Inflammatory macrophage treated with lipopolysaccharide for 1 hour (primary cell): ENCODE results near the gene GGPS1.
A peak's percentile ranks its signal among the peaks of the same experiment; 100 is the strongest.
"Not testable (repeated sequence)": the region's sequence is repeated elsewhere in the genome, so short reads cannot be mapped to it uniquely, and the experiment has no call there.

Experiments used
- DNase-seq, 2 donors: peaks; one replicate each; pipeline ENCODE4 v3.0.0-alpha.2; 2020 to 2022

Gene GGPS1

GRCh38 chr1:235342471-235342870, 14.1 kb downstream of the GGPS1 start:
- DNase-seq: no peak

- no peak for DNase-seq
Observed at GRCh38 chr1:235343726-235344125, 15.4 kb downstream of the GGPS1 start.

DNA sequence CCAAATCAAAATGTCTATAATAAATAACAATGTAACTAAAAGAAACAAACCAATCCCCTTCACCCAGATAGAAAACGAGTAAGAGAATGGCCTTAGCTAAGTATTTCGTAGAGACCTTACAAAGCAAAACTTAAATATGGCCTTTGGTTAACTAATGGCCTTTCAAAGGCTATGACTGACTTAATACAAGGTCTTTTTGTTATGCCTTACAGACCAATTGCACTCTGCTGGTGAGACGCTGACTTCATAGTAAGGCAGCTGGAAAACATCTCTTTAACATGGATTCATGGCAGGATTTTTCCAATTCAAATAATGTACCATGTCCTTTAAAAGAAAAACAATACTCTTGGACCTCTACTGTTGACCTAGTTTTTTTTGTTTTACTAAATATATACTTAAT, 23.1 kb downstream of the GGPS1 start:
- no peak for DNase-seq

DNA sequence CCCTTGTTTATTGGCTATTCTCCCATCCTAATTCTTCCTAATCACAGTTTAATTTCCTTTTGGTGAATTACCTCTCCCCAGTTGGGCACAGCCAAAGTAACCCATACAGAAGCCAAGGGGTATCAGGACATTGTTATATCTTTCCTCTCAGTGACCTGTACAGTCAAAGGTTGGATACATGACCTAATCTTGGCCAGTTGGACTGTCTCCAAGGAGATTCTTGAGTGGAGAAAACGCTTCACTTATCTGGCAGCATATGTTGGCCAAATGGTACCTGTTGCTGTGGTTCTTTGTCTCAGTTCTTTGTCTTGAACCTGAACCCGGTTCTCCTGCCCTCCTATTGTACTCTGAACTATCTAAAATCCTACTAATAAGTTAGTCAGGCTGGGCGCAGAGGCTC, 23.5 kb downstream of the GGPS1 start:
- DNase-seq: no peak

DNA sequence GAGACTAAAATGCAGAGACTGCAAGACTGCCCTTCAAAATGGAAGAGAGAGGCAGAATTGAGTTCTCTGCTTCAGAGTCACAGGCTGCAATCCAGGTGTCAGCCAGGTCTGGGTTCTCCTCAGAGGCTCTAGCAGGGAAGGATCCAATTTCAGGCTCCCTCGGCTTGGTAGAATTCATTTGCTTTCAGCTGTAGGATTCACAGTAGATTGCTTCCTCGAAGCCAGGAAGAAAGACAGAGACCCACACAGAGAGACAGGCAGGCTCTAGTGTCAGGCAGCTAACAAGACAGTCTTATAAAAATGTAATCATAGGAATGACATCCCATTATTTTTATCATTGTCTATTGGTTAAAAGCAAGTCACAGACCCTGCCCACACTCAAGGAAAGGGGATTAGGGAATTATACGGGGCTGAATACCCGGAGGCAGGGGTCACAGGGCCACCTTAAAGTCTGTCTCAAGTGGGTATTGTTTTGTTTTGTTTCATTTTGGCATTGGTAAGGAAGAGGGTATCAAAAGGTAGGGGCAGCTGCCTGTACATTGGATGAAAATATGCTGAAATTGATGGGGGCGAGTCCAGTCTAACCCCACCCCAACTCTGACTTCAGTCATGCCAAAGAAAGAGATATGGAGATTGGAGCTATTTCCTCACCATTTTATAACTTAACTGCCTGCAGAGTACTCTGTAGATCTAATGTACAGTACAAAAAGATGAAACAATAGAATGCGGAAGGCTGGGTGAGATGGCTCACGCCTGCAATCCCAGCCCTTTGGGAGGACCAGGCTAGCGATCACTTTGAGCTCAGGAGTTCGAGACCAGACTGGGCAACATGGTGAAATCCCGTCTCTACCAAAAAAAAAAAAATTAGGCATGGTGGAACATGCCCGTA, 29.4 kb downstream of the GGPS1 start:
- no peak for DNase-seq

DNA sequence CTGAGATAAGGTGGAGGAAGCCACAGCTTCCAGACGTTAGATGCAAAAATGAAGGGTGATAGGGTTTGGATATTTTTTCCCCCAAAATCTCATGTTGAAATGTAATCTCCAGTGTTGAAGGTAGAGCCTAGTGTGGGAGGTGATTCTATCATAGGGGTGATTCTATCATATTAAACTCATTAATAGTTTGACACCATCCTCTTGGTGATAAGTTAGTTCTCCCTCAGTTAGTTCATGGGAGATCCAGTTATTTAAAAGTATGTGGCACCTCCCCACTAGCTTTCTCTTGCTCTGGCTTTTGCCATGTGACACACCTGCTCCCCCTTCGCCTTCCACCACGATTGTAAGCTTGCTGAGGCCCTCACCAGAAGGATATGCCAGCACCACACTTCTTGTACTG, 30.5 kb downstream of the GGPS1 start:
- no peak for DNase-seq

DNA sequence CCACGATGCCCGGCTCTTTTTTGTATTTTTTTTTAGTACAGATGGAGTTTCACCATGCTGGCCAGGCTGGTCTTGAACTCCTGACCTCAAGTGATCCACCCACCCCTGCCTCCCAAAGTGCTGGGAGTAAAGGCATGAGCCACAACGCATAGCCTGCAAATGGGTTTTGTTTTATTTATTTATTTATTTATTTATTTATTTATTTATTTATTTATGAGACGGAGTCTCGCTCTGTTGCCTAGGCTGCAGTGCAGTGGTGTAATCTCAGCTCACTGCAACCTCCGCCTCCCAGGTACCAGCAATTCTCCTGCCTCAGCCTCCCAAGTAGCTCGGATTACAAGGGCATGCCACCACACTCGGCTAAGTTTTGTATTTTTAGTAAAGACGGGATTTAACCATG, 35.8 kb downstream of the GGPS1 start:
- DNase-seq: not testable (repeated sequence)

- DNase-seq: no peak
Observed at GRCh38 chr1:235366286-235366685, 37.9 kb downstream of the GGPS1 start.

DNA sequence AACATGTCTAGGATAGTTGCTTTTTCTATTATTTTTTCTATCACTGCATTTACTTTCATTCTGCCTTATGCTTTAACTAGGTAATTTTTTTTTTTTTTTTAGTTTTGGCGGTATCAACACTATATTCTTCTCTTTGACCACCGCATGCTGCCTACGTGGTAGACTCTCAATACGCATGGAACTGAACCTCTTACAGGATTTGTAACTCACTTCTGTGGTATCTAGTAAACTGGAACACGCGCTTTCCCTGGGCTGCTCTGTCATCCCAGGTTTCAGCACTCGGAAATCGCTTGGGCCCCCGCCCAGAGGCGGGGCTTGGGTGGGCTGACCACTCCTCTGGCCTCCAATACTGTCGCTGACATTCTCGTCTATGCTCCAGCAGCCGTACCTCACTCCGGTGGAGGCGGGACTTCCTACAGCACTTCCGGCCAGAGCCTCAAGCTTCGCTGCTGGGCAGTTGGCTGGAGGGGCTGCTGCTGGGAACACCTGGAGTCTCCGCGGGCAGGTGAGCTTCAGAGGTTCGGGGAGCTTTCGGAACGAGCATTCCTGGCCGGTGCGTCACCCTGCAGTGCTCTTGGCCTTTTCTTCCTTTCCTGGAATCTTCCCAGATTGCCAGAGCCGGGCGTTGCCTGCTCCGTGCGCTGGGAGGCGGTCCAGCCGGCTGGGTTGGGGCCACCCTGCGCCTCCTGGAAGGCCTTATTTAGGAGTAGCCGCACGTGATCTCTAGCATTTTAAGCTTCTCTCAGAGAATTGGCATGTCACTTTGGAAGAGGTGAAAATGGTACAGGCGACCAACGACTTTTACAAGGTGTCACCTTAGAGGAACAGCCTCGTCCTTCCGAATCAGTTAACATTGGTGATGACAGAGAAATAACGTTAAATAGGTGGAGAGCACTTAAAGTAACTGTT, 38.9 kb downstream of the GGPS1 start, which contains the start of gene TBCE:
Gene TBCE (plus strand): TSS at position 428 of the 909 bp plus-strand sequence. CDS start 12,623 bp downstream, outside the sequence.
- peak; percentile 96 for DNase-seq

DNA sequence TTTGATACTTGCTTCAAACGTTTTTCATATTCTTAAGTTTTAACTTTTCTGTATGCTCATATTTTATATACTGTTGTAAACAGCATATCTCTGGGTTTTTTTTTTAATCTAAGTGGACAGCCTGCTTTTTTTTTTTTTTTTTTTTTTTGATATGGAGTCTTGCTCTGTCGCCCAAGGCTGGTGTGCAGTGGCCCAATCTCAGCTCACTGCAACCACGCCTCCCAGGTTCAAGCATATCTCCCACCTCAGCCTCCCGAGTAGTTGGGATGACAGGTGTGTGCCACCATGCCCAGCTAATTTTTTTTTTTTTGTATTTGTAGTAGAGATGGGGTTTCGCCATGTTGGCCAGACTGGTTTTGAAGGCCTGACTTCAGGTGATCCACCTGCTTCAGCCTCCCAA, 40.1 kb downstream of the GGPS1 start:
- no peak for DNase-seq

- no peak for DNase-seq
Observed at GRCh38 chr1:235369802-235370201, 41.4 kb downstream of the GGPS1 start.

- no peak for DNase-seq
Observed at GRCh38 chr1:235375919-235376605, 47.7 kb downstream of the GGPS1 start.

DNA sequence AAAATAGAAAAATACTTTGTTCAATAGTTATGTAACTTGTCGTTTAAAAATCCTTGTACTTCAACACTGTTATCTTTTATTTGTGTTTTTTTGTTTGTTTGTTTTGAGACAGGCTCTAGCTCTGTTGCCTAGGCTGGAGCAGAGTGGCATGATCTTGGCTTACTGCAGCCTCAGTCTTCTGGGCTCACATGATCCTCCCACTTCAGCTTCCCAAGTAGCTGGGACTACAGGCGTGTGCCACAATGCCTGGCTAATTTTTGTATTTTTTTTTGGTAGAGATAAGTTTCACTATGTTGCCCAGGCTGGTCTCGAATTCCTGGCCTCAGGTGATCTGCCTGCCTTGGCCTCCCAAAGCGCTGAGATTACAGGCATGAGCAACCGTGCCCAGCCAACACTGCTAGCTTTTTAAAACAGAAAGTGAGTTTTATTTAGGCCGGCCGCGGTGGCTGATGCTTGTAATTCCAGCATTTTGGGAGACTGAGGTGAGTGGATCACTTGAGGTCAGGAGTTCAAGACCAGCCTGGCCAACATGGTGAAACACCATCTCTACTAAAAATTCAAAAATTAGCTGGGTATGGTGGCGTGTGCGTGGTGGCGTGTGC, 49.9 kb downstream of the GGPS1 start:
- DNase-seq: peak in 1 of 2 donors; percentile 22

DNA sequence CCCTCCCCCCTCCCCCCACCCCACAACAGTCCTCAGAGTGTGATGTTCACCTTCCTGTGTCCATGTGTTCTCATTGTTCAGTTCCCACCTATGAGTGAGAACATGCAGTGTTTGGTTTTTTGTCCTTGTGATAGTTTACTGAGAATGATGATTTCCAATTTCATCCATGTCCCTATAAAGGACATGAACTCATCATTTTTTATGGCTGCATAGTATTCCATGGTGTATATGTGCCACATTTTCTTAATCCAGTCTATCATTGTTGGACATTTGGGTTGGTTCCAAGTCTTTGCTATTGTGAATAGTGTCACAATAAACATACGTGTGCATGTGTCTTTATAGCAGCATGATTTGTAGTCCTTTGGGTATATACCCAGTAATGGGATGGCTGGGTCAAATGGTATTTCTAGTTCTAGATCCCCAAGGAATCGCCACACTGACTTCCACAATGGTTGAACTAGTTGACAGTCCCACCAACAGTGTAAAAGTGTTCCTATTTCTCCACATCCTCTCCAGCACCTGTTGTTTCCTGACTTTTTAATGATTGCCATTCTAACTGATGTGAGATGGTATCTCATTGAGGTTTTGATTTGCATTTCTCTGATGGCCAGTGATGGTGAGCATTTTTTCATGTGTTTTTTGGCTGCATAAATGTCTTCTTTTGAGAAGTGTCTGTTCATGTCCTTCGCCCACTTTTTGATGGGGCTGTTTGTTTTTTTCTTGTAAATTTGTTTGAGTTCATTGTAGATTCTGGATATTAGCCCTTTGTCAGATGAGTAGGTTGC, 53.8 kb downstream of the GGPS1 start:
- not testable (repeated sequence) for DNase-seq

- not testable (repeated sequence) for DNase-seq
Observed at GRCh38 chr1:235385633-235386032, 57.3 kb downstream of the GGPS1 start.

- DNase-seq: no peak
Observed at GRCh38 chr1:235391874-235392273, 63.5 kb downstream of the GGPS1 start.
